HG03439 (cell line): ENCODE measurements around the gene SLC25A53.
A peak's percentile ranks its signal among the peaks of the same experiment; 100 is the strongest.

ENCODE experiments used
- ATAC-seq: cut with Tn5 transposase; IDR thresholded peaks from one replicate; pipeline ENCODE4 v1.9.1; 2021; ENCODE audit warnings: mild to moderate bottlenecking, moderate library complexity; ENCODE audit not compliant: unreplicated experiment

SLC25A53 gene, protein sequence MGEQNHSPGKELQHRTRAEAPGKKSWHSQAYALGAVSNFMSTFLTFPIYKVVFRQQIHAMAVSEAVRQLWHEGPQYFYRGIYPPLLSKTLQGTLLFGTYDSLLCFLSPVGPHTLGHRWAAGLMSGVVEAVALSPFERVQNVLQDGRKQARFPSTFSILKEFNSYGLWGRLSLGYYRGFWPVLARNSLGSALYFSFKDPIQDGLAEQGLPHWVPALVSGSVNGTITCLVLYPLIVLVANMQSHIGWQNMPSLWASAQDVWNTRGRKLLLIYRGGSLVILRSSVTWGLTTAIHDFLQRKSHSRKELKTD

DNA sequence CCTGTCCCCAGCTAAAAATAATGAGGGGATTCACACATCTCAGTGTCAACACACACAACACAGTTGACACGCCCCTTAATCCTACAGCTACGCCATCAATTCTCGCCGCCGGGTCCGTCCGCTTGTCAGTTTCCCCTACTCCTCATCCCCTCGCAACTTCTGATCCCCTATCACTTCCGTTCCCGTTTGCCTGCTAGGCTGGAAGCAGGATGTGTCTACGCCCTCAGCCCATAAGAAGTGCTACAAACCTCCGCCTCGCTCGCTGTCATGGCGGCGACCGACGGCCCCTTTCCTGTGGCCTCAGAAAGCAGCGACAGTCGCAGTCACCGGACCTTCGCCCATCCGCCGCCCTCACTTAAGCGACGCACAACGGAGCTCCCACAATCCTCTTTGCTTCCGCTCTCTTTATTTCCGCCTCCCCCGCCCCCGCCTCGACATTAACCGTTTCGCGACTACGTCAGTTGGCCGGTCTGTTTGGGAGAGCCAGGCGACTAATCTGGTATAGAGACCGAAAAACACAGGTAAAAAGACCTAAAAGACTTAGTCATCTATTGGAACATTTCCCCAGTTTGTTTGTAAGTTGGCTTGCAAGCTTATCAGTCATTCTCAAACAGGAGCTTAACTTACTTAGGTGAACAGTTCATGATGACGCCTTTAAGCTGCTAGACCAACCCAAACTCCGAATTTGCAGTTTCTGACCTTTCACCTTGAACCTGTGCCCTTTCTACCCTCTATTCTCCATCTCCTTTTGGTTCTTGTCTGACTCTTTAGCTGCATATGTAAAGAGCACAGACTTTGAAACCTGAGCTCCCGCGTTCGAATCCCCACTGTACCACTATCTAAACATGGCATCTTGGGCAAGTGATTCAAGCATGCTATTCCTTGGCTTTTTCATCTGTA lies at the start of gene SLC25A53:
Gene SLC25A53, minus strand, starts transcription at position 380 of the 900 bp plus-strand sequence. CDS start 51,752 bp downstream, outside the sequence.
- ATAC-seq = peak; percentile 88

GRCh38 chrX:104205548-104205947 lies 48.7 kb upstream of the SLC25A53 start:
- ATAC-seq = no peak

DNA sequence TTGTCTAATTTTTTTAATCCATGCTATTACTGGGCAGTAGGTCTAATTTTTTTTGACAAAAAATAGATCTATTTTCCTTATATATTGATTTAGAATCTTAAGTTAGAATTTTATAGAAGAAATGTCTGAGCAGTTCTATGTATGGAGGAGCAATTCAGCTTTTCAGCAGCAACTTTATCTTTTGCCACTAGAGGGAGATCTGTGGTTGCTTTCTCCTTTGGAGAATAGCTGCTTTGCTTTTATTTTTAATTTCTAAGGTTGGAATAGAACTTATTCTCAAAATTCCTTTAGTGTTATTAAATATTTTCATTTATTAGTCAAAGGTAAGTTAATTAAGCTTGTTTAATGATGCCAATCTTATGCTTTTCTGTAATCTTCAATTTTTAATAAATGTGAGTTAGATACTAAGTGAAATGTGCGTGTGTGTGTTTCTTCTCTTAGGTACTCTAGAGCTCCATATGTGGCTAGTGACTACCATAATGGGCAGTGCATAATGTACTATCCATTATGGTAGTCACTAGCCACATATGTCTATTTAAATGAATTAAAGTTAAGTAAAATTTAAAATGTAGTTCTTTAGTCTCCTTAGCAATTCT lies 38.8 kb upstream of the SLC25A53 start:
- ATAC-seq = no peak

DNA sequence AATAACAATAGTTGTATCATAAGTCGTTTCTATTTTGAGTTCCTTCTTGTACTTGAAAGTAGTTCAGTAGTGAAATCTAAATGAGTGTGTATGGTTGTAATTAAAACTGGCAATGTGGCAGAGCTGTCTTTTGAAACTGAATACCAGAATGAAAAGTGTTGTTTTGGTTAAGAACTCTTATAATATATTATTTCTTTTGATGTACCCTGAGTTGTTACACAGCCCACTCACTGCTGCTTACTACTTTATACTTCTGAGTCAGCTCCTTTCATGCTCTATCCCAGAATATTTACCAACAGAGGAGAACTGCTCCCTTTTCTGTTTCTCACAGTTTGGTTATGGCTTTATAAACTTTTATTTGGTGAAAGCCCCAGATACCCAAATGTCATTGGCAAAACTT lies 38.2 kb upstream of the SLC25A53 start:
- ATAC-seq = no peak

DNA sequence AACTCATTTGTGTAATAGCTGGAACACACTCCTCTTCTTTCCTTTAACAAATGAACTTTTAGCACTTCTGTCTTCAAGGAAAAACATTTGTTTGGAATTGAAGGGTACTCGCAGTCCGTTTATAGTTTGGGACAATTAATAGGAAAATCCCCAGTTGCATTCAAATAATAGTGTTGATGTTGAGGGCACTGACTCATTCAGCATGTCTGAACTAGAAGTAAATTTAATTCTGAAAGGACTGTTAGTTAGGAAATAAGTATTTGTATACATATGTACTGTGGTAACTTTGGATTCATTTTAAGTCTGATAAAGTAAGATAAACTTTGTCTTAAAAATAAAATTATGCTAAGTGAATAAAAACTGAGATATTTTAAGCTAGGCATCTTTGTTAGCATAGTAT lies 36.7 kb upstream of the SLC25A53 start:
- ATAC-seq = no peak

DNA sequence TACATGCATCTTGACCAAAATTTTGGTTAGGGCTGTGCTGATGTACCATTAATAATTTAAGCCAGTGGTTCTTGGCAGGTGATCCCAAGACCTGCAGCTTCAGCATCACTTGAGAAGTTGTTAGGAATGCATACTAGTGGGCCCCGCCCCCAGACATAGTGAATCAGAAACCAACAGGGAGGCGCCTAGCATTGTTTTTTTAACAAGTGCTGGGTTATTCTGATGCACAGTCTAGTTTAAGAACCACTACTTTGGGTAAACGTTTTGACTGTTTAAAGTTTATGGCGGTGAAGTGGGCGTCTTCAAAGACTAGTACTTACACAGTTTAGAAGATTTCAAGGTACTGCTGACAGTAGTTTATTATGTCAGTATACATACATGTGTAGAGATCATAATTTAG lies 33.0 kb upstream of the SLC25A53 start:
- ATAC-seq = no peak

- ATAC-seq = no peak
Observed at GRCh38 chrX:104187931-104188330, 31.1 kb upstream of the SLC25A53 start.

DNA sequence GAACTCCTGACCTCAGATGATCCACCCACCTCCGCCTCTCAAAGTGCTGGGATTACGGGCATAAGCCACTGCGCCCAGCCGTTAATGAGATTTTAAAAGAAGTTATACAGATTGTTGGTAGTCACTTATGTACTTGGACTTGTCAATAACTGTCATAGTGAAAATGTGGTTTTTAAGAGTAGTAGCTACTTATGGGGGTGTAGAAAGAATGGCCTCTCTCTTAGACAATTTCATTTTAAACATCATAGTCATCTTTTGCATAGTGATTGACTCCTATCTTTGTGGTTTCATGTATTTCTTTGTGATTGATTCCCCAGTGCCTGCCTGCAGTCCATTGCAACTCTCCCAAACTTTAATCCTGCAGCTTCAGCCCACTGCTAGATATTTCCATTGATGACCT lies 26.9 kb upstream of the SLC25A53 start:
- ATAC-seq = no peak

- ATAC-seq = no peak
Observed at GRCh38 chrX:104173841-104174240, 17.0 kb upstream of the SLC25A53 start.

- ATAC-seq = no peak
Observed at GRCh38 chrX:104172788-104173187, 16.0 kb upstream of the SLC25A53 start.

DNA sequence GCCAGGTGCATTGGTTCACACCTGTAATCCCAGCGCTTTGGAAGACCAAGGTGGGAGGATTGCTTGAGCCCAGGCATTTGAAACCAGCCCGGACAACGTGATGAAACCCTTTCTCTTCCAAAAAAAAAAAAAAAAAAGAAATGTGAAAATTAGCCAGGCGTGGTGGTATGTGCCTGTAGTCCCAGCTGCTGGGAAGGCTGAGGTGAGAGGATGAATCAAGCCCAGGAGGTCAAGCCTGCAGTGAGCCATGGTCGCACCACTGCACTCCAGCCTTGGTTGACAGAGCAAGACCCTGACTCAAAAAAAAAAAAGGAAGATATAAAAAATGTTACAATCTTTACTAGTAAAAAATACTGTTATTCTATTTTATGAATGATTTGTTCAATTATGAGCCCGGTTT lies 15.3 kb upstream of the SLC25A53 start:
- no peak for ATAC-seq

- ATAC-seq = no peak
Observed at GRCh38 chrX:104168127-104168526, 11.3 kb upstream of the SLC25A53 start.

DNA sequence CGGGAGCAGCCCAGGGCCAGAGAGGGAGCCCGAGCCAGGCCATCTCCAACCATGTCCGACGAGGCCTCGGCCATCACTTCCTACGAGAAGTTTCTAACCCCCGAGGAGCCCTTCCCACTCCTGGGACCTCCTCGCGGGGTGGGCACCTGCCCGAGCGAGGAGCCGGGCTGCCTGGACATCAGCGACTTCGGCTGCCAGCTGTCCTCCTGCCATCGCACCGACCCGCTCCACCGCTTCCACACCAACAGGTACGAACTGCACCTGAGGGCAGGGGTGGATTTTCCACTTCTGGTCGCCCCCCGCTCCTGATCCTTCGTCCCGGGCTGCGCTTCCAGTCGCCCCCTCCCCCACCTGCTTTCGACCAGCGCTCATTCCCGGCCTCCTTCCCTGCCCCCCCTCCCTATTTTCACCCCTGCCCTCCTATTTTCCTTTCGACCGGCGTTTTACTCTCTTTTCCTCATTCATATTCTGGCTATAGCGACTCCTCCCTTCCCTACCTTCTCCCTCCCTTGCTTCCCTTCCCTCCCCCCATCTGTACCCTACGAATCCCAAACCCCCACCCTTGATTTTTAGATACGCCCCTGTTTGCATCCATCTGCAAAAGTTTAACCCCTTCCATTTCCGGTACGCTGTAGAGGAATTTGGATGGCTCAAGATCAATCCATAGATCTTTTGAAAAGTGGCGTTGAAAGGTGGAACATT lies 10.1 kb upstream of the SLC25A53 start:
- ATAC-seq = no peak

- ATAC-seq = peak; percentile 96
Observed at GRCh38 chrX:104165894-104166734, 9.3 kb upstream of the SLC25A53 start, which contains the start of gene FAM199X. Gene FAM199X (plus strand): TSS chrX:104166453. CDS start chrX:104166786, 333 bp downstream.

DNA sequence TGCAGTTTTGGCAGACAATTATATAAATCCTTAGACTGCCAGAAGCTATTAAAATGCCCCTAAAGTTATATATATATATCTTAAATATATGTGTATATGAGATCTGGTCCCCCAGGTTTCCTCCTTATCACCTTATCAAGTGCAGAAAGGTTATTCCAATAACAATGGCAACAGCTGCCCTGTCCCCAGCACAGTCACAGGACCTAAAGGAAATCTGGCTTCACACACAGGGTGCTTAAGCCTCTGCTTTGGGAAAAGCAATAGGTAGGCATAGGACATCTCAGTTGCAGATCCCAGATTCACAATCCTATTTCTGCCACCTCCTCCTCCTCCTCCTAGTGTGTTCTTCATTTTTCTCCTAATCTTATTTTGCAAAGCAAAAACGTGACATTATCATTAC lies 5.8 kb downstream of the SLC25A53 start:
- ATAC-seq = no peak

- no peak for ATAC-seq
Observed at GRCh38 chrX:104141087-104141760, 15.6 kb downstream of the SLC25A53 start.

DNA sequence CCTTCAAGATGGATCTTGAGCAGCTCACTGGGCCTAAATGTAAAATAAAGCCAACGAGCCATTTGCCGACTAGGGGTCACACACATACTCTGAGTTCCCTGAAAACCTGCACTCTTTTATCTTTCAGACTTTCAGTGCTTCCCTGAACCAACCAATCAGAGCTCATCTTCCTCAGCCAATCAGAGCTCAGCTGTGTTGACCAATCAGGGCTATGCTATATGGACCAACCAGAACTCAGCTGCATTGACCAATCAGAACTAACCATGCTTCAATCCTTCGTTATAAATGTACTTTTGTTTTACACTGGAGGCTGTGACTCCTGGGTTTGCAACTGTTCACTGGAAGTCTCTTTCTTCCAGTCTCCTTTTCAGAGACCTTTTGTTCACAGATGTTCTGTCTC lies 19.3 kb downstream of the SLC25A53 start:
- no peak for ATAC-seq

DNA sequence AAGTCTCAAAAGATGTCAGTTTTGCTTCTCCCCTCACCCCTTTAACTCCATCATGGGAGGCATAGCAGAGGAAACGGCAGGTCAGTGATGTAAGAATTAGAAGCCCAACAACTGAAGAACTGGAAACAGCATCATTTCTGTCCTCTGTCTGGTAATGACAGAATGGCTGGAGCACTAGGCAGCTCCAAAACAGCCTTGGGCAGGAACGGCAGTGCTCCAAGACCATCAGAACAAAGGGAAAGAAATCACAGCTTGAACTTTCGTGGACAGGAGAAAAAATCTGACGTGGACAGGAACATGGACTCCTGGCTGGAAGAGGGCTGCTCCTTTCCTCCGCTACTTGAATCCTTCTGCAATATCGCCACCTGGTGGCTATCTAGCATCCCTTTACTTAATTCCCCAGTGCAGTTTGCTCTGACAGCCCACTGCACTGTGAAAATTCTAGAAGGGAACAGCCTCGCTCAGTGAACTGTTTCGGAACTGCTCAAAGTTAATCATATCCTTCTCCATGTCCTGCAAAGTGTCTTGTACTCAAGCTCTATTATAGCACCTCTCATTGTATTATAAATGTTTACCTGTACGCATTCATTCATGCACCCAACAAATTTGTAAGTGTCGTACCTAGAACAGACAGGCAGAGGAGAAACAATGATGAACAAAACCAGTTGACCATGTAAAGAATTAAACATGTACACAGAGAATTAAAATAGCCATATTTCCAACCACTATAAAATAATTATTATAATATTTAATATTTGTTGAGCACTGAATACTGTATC lies 20.4 kb downstream of the SLC25A53 start:
- peak; percentile 70 for ATAC-seq

GRCh38 chrX:104135677-104136076 lies 21.1 kb downstream of the SLC25A53 start:
- no peak for ATAC-seq
